Bronchus fibroblast of lung (primary cell): Measurements from ENCODE around the gene SLC35G2. TPM values are rescaled to one million over a fixed set of nuclear protein-coding genes. Genes with fewer than 3 reads are reported as not detected.

Experiments used
- total RNA-seq: library from RNA; depleted of rRNA; stranded (reverse); fragments of >200 nt; gene quantifications from 2 replicates; pipeline ENCODE4 v1.2.3, GENCODE V29; 2015

SLC35G2 gene
- total RNA-seq: 5.9 and 6.8 TPM in 2 replicates

GRCh38 chr3:136818769-136819391 is at the start of gene SLC35G2:
Gene SLC35G2 (plus strand): TSS chr3:136819126. CDS start chr3:136854461, 35,335 bp downstream.

DNA sequence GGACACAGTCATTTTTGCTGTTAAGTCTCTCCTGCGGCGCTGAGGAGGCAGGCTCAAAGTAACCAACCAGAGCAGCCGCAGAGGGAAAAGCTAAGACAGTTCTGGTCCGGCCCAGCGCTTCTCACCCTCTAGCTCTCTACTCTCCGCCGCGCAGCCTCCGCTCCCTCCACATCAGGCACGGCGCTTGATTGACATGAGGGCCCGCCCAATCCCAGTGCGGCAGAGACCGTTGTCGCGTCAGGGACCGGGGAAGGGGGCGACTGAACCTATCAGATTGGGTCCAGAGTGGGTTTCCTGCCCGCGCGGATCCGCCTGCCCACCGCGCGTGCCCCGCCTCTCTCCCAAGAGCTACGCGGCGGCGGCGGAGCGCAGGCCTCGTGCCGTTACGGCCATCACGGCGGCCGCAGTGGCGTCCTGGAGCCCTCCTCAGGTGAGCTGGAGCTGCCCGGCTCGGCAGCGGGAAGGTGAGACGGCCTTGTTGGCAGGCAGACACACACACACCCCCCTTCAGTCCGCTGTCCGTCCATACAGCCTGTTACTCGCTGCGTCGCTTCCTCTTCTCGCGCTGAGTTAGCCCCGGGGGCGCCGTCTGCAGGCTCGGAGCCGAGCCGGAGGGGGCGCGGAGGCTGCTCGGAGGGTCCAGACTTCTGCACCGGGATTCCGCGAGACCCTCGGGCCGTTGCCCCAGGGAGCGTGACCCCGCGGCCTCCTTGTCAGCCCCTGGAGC is 43.1 kb downstream of the SLC35G2 start, which contains the start of gene NCK1:
Gene NCK1, plus strand, starts transcription at position 319 of the 727 bp plus-strand sequence. CDS start 65,794 bp downstream, outside the sequence.

Other genes with a start within 250 kb of the SLC35G2 start
- gene STAG1, start 66.7 kb upstream of the SLC35G2 start, total RNA-seq: 17.1 and 19.3 TPM in 2 replicates
- gene NCK1, start 43.1 kb downstream of the SLC35G2 start, total RNA-seq: 19.0 and 20.3 TPM in 2 replicates
- 2.2 and 3.0 TPM in 2 replicates for gene IL20RB, start 138.9 kb downstream of the SLC35G2 start, total RNA-seq